A673 (cell line): ENCODE measurements around the gene HOXA6. TPM values are rescaled to one million over a fixed set of nuclear protein-coding genes. Genes with fewer than 3 reads are reported as not detected.

ENCODE experiments used
- BruUV-seq: library from RNA; stranded (reverse); fragments of 400-500 nt; replicated peaks from 2 replicates; lab custom pipeline; 2021; lab: Mats Ljungman, UMichigan
- CTCF ChIA-PET: fragments of 300-600 bp; sonication (Branson Sonifier 250); formaldehyde crosslinking; loops from one replicate; lab custom pipeline; 2022; ENCODE audit warnings: antibody characterized with exemption; lab: Charles Lee
- POLR2A ChIA-PET: fragments of 300-600 bp; sonication (Branson Sonifier 250); formaldehyde crosslinking; loops from one replicate; lab custom pipeline; 2022; ENCODE audit warnings: antibody characterized with exemption; ENCODE audit not compliant: low non-redundant PET; lab: Charles Lee
- DNase-seq: peaks from one replicate; pipeline ENCODE4 v3.0.0-alpha.2; 2015; ENCODE audit warnings: low spot score
- H3K27ac ChIP-seq: fragments of 200-600 bp; sonication (generic); 2 replicates; pipeline ENCODE4 v1.5.1; 2016; ENCODE audit warnings: mixed run types, low read depth, mild to moderate bottlenecking, mixed read lengths, antibody characterized with exemption, low read length; ENCODE audit not compliant: poor library complexity, severe bottlenecking
- H3K27me3 ChIP-seq: fragments of 200-600 bp; sonication (generic); replicated peaks from 2 replicates; pipeline ENCODE4 v1.6.1; 2017; ENCODE audit warnings: mixed run types, low read depth, mild to moderate bottlenecking, mixed read lengths, antibody characterized with exemption, low read length; ENCODE audit not compliant: insufficient read depth, poor library complexity
- H3K36me3 ChIP-seq: fragments of 200-600 bp; sonication (generic); 2 replicates; pipeline ENCODE4 v1.6.1; 2016; ENCODE audit warnings: mixed run types, mild to moderate bottlenecking, mixed read lengths, antibody characterized with exemption, low read length; ENCODE audit not compliant: insufficient read depth, poor library complexity, severe bottlenecking
- H3K4me1 ChIP-seq: fragments of 200-600 bp; sonication (generic); 2 replicates; pipeline ENCODE4 v1.6.1; 2017; ENCODE audit warnings: mixed run types, mild to moderate bottlenecking, mixed read lengths, antibody characterized with exemption, low read length; ENCODE audit not compliant: insufficient read depth, poor library complexity, severe bottlenecking
- H3K4me3 ChIP-seq: fragments of 200-600 bp; sonication (generic); 2 replicates; pipeline ENCODE4 v1.5.1; 2016; ENCODE audit warnings: low read depth, mixed run types, mild to moderate bottlenecking, mixed read lengths, low read length; ENCODE audit not compliant: poor library complexity, severe bottlenecking
- H3K9me3 ChIP-seq: fragments of 200-600 bp; sonication (generic); 2 replicates; pipeline ENCODE4 v1.6.1; 2016; ENCODE audit warnings: mixed run types, low read depth, mild to moderate bottlenecking, mixed read lengths, antibody characterized with exemption, low read length; ENCODE audit not compliant: poor library complexity, severe bottlenecking
- EZH2 ChIP-seq: fragments of 200-600 bp; sonication (generic); IDR thresholded peaks from 2 replicates; pipeline ENCODE4 v1.6.1; 2017; ENCODE audit warnings: borderline replicate concordance, low read depth, mild to moderate bottlenecking, mixed read lengths, antibody characterized with exemption, low read length; ENCODE audit not compliant: poor library complexity, severe bottlenecking
- intact Hi-C: fragments of 100-400 bp; cut with micrococcal nuclease; formaldehyde crosslinking; loops from one replicate; pipeline ENCODE4 v1.10.0; 2022; ENCODE audit not compliant: unreplicated experiment
- total RNA-seq: library from RNA; stranded (reverse); gene quantifications from 2 replicates; pipeline ENCODE4 v1.2.3, GENCODE V29; 2021
- TF ChIP-seq, protein P1 (sequence below): fragments of 300-800, 200-600 bp; sonication (generic); conservative IDR thresholded peaks from 2 replicates; pipeline ENCODE4 v1.5.1; 2017; ENCODE audit warnings: low read depth, mild to moderate bottlenecking, antibody characterized with exemption, low read length, moderate library complexity, mixed read lengths

HOXA6 gene
- total RNA-seq, 1 experiment from 2014 or later, result not detected

DNA sequence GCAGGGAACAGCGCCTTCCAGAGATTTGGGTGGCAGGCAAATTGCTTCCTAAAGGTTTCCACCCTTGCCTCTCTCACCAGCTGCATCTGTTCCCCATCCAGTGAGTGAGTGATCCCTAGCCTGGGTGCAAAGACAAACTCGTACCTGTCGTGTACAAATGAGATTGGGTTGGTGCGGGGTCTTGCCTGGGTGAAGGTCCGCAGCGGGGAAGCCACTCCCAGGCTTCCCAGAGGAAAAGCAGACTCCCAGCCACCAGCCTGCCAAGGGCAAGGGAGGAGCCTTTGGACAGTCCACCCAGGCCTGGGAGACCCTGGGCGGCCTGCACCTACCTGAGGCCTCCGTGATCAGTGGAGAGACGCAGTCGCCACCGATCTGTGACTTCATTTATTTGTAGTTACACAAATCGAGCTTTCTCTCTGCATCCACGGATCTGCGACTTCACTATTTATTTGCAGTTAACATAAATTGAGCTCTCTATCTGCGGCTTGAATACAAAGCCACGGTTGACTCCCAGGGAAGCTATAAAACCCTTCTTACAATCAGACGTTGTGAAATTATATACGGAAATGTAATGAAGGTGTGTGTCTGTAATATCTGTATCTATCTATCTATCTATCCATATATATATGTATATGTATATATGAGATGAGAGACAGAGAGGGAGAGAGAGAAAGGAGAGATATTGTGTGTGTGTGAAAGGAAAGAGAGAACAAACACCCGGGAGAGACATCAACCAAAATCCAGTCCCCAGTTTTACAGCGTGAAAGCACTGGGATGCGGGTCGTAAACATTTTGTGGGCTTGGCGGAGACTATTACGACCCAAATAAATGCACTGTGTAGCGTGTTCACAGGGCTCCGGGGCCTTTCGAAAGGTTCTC is 11.9 kb upstream of the HOXA6 start:
- ChIA-PET CTCF (no interaction called here), POLR2A (no interaction called here)
- Histone ChIP-seq H3K27ac (no peak overlapping the region), H3K4me3 (no peak overlapping the region), H3K9me3 (no peaks in the 10 kb centered on the region), H3K36me3 (no peaks in the 10 kb centered on the region), H3K4me1 (peaks cover 7% of the 10 kb centered on the region), H3K27me3 (peaks cover 61% of the 10 kb centered on the region)
- intact Hi-C loops, result loop anchor here (2.0 to 10.0 kb wide), 3 partner anchors 477 to 1265 kb away; no protein-coding TSS in a partner anchor
- no peak for TF ChIP-seq EZH2
- TF ChIP-seq, protein P1, sequence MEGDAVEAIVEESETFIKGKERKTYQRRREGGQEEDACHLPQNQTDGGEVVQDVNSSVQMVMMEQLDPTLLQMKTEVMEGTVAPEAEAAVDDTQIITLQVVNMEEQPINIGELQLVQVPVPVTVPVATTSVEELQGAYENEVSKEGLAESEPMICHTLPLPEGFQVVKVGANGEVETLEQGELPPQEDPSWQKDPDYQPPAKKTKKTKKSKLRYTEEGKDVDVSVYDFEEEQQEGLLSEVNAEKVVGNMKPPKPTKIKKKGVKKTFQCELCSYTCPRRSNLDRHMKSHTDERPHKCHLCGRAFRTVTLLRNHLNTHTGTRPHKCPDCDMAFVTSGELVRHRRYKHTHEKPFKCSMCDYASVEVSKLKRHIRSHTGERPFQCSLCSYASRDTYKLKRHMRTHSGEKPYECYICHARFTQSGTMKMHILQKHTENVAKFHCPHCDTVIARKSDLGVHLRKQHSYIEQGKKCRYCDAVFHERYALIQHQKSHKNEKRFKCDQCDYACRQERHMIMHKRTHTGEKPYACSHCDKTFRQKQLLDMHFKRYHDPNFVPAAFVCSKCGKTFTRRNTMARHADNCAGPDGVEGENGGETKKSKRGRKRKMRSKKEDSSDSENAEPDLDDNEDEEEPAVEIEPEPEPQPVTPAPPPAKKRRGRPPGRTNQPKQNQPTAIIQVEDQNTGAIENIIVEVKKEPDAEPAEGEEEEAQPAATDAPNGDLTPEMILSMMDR, result no peak
- DNase-seq, result no peak
- BruUV-seq, result no TSS peak

DNA sequence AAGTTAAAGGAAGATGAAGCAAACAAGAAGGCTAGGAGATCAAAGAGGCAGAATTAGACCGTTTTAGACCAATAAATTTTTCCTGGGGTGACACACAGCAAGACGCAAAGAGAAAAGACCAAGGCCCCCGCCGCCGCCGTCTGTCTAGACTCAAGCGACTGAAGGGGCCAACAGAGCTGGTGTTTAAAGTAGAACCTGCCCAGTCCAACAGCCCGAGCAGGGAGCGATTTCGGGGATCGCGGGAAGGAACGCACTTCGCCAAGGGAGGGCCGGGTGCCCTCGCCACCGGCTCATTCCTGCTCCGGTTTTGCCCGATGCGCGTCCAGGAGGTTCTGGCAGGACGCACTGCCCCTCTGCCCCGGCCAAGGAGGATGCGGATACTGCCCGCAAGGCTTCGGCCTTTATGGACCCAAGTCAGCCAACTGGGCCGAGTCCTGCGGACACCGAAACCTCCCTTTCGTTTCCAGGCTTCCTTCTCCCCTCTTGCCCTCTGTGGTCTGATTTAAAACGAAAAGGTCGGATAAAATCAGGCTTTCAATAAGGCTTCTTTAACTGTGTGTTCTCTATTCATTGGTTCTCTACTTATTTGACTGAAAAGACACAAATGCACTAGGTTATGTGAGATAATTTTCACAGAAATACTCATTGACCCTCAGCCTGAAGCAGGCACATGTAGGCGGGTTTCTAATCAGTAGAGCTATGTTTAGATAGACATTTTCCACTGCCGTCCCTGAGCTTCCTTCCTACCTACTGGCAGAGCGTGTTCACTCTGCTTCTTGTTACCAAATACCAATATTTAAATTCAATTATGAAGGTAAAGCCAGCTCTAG is 11.1 kb upstream of the HOXA6 start:
- POLR2A ChIA-PET, result no interaction called here
- TF ChIP-seq, protein P1, result no peak
- peaks cover 7% of the 10 kb centered on the region for H3K4me1 ChIP-seq
- no TSS peak for BruUV-seq
- peaks cover 61% of the 10 kb centered on the region for H3K27me3 ChIP-seq
- H3K9me3 ChIP-seq, result no peaks in the 10 kb centered on the region
- intact Hi-C loops, result no loop called here
- DNase-seq, result no peak
- H3K36me3 ChIP-seq, result no peaks in the 10 kb centered on the region
- CTCF ChIA-PET, result interaction anchor here (0.6 to 0.7 kb wide), 2 partner anchors 305 to 1256 kb away, joined by 3 read pairs; no protein-coding TSS in a partner anchor
- no peak overlapping the region for H3K27ac ChIP-seq
- H3K4me3 ChIP-seq, result no peak overlapping the region

DNA sequence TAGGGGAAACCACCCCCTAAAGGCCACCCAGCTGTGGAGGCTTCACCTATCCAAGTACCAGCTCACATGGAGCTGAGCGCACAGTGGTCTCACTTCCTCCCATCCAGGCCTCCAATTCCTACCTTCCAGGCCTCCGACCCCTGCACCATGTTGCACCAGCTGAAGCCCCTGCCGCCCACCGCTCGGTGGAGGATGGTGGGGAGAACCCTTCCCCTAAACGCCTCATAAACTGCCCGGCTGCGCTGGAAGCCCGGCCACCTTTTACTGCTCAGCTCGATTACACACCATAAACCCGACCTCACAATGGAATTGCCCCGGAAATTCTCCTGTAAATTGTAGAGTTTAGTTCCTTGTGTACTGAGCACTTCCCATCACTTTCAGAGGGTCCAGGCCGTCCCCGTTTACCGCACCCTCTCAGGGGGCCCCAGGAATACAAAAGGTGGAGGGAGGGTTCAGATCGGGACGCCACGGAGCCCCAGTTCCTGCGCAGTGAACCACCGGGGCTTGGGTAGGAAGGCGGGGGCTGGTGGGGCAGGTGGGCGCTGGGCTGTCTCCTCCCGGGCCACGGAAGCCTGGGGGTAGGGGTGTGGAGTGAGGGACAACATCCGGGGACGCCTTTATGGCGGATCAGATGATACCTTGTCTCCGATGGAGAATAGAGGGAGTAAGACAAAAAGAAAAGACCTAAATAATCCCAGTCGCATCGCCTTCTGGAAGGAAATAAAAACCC is 10.3 kb upstream of the HOXA6 start:
- no peak for DNase-seq
- intact Hi-C loops, result no loop called here
- ChIA-PET POLR2A (no interaction called here), CTCF (no interaction called here)
- no peak overlapping the region for H3K4me3 ChIP-seq
- H3K27ac ChIP-seq, result no peak overlapping the region
- peaks cover 61% of the 10 kb centered on the region for H3K27me3 ChIP-seq
- no peaks in the 10 kb centered on the region for H3K36me3 ChIP-seq
- peaks cover 7% of the 10 kb centered on the region for H3K4me1 ChIP-seq
- TF ChIP-seq EZH2, result no peak
- TF ChIP-seq, protein P1, result no peak
- no TSS peak for BruUV-seq
- H3K9me3 ChIP-seq, result no peaks in the 10 kb centered on the region
